ENCODE data around the gene SEC14L1.

SEC14L1 gene

GRCh38 chr17:77264617-77265230, 124.0 kb downstream of the SEC14L1 start:
- in situ Hi-C loops (cut with HindIII; ENCODE audit: low pct_ligation_motif_present, low pct_unique_long_range_greater_than_20kb, low sequenced_read_pairs), result no loop called here
- DNase-seq, result no peak

DNA sequence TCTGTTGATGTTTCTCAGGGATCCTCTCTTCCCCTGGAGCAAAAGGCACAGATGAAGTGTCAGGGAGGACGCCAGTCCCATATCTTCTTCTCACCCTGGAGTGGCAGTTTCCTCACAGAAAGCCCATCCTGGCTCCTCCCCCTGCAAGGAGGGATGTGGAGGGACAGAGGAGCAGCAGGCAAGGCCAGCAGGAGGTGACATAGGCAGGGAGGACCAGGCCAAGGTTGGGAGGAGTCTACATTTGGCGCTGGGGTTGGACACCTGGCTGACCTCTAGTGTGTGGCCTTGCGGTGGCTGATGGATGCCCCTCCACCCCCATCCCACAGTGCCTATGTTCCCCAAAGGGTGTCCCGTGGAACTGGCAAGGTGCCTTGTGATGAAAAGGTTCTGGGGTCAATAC, 125.4 kb downstream of the SEC14L1 start:
- in situ Hi-C loops (cut with HindIII; ENCODE audit: low pct_ligation_motif_present, low pct_unique_long_range_greater_than_20kb, low sequenced_read_pairs), result no loop called here
- no peak for DNase-seq

All from ACHN (cell line).